GM19467 (cell line): ENCODE data around the gene CRIP3.
"Not testable (repeated sequence)": the region's sequence is repeated elsewhere in the genome, so short reads cannot be mapped to it uniquely, and the experiment has no call there.

Source experiments
- ATAC-seq: cut with Tn5 transposase; IDR thresholded peaks from one replicate; pipeline ENCODE4 v1.9.1; 2021; ENCODE audit warnings: mild to moderate bottlenecking, moderate library complexity; ENCODE audit not compliant: unreplicated experiment

CRIP3 gene

DNA sequence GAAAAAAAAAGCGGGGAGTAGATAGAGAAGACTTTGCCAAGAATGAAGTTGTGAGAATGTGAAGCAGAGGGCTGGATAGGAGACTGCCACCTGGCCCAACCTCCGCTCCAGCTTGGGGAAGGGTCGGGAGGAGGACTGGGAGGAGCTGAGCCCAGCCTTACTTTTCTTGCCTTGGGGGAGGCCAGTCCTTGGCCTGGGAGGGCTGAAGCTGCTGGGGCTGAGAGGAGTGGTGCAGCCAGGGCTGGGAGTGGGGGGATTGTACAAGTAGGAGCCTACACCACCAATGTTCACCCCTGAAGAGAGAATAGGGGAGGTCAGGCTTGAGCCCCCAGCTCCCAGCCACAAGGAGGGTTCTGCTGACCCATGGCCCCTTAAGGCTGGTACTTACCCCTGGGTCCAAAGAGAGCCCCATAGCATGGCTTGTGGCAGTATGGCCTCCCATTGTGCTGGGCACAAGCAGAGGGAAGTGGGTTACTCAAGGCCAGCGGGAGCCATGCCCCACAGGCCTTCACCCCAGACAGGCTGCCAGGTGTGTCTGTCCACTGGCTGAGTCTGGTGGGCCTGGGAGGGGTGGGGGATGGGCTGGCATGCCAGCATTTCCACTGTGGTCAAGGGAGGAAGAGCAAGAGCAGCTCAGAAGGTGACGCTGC lies 1.1 kb downstream of the CRIP3 start:
- ATAC-seq = no peak

DNA sequence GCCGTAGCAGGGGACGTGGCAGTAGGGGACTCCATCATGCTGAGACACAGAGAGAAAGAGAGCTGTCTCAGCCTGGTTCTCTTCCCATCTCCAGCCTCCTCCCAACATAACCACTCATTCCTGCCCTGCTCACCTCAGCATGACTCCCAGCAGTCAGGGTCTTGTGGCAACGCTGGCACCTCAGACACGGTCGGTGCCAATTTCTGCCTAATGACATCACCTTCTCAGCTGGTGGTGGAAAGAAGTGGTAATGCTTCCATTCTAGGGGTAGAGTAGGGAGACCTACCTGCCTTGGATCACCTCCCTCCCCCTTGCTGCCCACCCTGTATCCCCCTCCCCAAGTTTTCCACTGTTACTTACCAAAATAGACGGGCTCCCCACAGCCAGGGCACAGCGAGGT lies 2.5 kb downstream of the CRIP3 start:
- ATAC-seq = no peak

DNA sequence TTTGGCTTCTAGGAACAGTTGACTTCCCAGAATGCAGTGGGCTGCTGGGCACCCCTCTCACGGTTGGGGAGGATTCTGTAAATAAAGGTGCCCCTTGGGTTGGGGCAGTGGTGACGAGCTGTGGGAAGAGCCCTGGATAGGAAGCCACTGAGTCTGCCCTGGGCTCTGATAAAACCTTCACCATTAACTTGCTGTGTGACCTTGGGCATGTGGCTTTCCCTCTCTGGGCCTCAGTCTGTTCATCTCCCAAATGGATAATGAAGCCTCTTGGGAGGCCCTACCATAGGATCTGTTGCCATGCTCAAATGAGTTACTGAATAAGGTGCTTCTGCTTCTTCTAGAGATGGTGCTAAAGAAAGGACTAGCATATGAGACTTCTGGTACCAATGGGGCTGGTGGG lies 3.7 kb downstream of the CRIP3 start:
- ATAC-seq = no peak

DNA sequence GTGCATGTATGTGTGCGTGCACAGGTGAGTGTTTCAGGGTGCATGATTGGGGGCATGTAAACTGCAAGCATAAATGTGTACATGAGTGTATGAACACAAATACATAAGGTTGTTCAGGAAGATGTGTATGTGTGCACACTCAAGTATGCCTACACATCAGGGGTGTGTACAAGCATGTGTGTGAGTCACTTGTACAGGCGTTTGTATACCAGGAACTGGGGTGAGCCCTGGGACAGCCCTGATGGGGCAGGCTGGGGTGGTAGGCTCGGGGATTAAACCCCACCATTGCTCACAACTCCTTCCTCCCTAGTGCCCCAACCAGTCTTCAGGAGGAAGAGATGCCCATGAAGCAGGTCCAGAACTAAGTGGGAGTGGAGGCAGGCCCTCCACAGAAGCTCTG lies 4.3 kb downstream of the CRIP3 start:
- ATAC-seq = no peak

DNA sequence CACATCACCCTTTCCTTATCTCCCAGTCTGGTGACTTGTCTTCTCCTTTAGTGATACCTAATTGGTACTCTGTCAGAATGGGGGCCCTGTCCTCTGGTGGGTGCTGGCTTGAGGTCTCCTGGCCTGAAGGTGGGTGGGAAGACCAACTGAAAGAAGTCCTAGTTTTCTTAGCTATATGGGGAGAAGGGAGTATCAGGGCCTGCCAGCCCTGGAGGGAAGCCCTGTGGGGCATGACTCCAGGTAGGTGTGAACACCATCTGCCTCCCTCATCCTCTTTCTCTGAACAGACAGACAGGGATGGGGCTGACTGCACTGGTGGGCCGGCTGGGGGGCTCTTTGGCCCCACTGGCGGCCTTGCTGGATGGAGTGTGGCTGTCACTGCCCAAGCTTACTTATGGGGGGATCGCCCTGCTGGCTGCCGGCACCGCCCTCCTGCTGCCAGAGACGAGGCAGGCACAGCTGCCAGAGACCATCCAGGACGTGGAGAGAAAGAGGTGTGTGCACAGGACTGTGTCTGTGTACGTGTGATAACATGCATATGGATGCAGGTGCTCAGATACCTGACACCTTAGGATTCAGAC lies 4.8 kb downstream of the CRIP3 start:
- no peak for ATAC-seq

DNA sequence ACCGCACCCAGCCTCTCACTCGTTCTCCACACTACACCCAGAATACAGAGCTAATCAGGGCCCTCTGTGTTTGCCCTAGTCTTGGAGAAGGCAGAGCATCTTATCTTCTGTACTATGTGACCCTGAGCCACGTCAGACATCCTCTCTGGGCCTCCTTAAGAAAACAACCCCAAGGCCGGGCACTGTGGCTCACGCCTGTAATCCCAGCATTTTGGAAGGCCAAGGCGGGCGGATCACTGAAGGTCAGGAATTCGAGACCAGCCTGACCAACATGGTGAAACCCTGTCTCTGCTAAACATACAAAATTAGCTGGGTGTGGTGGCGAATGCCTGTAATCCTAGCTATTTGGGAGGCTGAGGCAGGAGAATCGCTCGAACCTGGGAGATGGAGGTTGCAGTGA lies 5.6 kb downstream of the CRIP3 start:
- not testable (repeated sequence) for ATAC-seq

DNA sequence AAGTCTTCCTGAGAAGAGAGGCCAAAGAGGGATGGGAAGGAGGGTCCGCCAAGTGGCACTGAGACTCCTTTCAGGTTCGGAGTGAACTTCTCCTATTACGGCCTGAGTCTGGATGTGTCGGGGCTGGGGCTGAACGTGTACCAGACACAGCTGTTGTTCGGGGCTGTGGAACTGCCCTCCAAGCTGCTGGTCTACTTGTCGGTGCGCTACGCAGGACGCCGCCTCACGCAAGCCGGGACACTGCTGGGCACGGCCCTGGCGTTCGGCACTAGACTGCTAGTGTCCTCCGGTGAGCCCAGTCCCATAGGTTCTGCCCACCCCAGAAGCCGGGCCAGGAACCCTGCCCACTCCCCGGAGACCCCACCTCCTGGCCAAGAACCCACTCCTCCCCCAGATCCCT lies 6.5 kb downstream of the CRIP3 start:
- ATAC-seq = no peak

DNA sequence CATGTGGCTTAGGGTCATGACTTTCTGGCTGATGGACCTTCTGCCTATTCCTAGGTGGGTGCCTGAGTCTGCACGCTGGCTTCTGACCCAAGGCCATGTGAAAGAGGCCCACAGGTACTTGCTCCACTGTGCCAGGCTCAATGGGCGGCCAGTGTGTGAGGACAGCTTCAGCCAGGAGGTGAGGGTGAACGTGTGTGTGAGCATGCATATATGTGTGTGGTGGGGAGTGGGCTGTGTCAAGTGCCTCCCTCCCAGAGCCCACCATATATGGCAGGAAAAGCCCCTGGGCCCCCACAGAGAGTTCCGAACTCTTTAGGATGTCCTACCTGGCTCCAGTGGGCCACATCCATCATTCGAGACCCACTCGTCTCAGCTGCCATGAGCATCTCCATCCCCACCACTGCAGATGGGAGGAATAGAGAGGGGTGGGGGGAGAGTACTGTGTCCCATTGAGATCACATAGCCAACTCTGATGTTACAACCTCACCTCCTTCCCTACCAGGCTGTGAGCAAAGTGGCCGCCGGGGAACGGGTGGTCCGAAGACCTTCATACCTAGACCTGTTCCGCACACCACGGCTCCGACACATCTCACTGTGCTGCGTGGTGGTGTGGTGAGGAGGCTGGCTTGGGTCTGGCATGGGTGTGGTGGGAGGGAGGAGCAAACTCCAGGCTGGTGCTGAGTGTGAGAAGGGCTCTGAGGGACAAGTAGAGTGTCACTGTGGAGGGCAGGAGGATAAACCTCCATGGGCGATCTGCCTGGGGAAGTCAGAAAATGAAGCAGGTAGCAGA lies 7.3 kb downstream of the CRIP3 start:
- ATAC-seq = no peak

DNA sequence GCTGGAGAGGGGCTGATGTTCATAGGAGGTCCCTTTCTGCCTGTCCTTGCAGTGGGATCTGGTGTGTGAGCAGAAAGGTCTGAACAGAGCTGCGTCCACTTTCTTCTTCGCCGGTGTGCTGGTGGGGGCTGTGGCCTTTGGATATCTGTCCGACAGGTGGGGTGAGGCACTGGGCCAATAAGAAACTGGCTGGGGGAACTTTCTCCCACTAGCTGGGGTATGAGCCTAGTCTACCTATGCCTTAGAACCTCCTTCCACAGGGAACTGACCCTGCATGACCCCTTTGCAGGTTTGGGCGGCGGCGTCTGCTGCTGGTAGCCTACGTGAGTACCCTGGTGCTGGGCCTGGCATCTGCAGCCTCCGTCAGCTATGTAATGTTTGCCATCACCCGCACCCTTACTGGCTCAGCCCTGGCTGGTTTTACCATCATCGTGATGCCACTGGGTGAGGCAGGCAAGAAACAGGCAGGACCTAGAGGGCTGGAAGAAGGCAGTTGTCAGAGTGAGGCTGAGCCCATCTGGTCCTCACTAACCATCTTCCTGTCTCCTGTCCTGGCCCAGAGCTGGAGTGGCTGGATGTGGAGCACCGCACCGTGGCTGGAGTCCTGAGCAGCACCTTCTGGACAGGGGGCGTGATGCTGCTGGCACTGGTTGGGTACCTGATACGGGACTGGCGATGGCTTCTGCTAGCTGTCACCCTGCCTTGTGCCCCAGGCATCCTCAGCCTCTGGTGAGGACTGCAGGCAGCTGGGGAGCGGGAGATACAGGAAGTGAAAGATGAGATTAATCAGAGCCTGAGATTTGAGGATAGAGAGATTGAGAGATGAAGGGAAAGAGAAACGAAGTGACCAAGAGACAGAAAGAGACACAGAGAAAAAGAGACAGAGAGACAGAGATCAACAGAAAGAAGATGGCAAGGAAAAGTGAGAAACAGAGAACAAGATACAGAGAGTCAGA lies 9.0 kb downstream of the CRIP3 start:
- no peak for ATAC-seq

DNA sequence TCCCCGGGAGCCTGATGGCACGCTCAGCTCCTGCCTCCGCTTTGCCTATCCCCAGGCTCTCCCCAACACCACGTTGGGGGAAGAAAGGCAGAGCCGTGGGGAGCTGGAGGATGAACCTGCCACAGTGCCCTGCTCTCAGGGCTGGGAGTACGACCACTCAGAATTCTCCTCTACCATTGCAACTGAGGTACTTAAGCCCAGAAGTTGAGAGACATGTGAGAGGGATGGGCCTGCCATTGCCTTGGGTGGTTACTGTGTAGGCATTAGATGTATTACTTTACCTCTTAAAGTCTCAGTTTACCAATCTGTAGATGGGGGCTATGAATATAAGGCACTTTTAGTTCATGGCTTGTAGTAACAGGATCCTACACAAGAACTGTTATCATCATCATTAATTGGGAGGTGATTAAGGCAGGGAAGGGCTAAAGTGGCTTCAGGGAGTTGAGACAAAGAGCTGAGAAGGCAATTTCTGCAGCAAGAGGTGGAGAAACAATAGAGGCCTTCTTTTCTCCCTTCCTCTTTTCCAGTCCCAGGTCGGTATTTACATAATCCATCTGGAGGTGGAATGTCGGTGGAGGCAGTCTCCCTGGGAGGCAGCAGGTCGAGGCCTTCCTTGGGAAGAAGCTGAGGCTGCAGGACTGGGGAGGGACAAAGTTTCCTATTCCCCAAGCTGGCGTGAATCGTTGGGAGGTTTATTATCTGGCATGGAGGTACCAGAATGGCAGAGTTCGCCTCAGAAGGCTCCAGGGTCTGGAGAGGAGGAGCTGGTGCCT lies 9.9 kb downstream of the CRIP3 start:
- no peak for ATAC-seq

DNA sequence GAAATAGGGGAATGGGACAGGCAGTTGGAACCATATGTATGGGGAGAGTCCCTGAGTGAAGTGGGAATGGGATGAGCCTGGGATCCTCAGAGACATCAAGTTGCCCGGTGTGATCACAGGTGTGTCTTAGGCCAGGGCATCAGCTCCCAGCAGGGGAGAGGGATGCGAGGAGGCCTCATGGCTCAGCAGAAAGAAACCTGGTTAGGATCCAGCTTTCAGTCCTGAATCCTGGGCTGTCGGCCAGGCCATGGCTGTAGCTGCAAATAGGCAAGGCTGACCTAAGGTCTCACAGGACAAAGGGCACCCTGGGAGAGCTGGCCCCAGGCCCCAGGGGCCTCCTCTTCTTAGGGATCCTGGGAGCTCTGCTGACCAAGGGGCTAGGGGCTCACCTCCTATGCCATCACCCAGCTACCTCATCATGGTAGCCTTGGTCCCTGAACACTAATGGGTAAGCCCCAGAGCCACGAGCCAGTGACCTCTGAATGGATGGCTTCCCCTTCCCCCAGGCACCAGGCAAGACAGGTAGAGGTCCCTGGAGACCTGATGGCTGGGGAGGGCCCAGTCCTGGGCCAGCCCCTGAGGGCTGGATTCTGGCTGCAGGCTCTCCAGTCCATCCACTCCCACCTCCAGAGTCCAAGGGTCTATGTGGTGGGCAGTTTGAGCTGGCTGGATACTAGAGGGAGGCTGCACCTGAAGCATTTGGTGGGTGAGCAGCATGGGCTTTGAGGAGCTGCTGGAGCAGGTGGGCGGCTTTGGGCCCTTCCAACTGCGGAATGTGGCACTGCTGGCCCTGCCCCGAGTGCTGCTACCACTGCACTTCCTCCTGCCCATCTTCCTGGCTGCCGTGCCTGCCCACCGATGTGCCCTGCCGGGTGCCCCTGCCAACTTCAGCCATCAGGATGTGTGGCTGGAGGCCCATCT lies 10.7 kb downstream of the CRIP3 start, which contains the start of gene SLC22A7:
Gene SLC22A7, plus strand, starts transcription at position 617 of the 921 bp plus-strand sequence. Its CDS starts 99 bp downstream, at position 716.
- ATAC-seq = no peak

DNA sequence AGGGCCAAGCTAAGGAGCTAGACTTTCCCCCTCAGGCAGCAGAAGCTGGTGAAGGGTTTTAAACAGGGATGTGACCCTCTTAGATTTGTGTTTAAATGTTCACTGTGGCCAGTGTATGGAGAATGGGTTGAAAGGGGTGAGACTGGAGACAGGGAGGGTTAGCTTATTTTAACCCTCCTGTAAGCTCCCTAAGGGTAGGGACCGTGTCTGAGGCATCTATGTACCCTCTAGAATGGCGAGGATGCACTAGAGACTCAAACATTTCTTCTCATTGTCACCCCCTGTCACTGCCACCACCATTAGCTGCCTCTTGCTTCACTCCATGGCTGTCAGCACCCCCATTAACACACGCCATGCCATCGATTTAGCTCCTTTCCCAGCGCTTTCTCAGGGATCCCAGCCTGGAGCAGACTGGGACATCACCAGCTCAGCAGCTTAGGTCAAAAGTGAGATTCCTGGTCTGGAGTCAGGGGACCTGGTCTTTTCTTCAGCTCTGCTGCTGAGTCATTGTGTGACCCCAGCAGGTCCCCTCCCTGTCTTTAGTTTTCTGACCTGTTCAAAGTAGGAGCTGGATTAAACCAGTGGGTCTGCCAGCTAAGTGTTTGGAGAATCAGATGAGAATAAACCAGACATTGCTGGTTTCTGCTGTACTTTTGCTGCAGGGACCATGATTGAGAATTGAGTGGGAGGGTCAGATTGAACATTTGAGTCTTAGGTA lies 11.7 kb downstream of the CRIP3 start:
- ATAC-seq = no peak

DNA sequence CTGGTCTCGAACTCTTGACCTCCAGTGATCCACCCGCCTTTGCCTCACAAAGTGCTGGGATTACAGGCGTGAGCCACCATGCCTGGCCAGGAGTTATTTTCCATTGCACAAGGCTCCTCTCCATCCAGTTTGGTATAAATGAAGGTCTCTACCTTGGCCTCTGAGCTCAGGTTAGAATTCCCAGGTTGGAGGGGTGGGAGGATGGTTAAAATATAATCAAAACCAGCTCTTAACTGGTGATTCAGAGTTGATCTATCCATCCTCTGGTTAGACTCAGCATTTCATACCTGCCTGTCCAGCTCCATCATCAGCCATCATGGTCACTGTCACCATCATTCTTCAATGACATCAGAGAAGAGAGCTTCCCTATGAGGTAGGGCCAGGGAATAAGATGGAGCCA lies 13.2 kb downstream of the CRIP3 start:
- no peak for ATAC-seq

DNA sequence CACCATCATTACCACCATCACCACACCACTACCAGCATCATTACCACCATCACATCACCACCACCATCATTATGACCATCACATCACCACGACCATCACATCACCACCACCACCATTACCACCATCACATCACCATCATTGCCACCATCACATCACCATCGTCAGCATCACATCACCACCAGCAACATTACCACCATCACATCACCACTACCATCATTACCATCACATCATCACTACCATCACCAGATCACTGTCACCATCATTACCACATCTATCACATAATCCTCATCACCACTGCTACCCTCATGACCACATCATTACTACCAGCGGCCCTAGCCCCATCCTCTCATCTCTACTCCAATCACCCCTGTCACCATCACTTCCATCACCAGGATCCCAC lies 14.1 kb downstream of the CRIP3 start:
- no peak for ATAC-seq

DNA sequence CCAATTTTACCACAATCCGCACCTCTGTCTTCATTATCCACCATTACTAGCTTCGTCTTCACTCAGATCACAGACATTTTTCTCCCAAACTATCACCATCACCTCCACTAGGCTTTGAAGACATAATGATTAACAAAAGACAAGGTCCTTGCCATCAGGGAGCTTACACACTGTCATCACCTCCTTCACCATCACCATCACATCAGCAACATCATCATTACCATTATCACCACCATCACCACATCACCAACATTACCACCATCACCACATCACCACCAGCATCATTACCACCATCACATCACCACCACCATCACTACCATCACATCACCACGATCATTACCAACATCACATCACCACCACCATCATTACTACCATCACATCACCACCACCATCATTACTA lies 14.9 kb downstream of the CRIP3 start:
- no peak for ATAC-seq

DNA sequence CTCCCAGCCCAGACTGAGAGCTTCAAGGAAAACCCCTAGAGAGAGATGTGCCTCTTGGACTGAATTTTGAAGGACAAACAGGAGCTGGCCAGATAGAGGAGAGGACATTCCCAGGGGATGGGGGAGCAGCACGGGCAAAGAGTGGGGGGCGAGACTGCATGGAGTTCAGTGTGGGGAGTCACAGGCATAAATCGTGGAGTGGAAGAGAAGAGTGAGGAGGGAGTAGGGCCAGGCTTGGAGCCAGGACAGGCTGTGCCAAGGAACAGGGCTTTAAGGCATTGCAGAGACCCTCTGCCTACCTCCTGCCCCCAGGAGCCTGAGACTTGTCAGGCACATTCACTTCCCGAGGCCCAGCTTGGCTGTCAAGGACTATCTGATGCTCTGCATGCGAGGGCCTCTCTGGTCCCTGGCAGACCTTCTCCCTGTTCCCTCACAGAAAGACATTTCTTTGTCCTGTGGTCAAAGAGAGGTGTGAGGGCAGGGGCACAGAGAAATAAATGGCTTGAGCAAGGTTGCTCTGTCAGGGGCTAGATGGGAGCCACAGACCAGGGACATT lies 15.8 kb downstream of the CRIP3 start:
- ATAC-seq = no peak

DNA sequence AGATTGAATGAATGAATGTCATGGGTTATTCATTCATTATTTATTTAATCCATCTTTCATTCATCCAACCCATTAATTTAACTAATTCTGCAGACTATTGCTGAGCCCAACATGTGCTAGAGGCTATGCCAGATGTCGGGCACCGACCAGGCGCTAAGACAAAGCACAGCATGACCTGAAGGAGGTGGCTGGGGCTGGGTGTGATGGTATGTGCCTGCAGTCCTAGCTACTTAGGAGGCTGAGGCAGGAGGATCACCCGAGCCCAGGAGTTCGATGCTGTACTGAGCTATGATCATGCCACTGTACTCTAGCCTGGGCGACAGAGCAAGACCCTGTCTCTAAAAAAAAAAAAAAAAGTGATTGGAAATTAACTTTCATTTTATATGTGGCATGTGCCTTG lies 16.3 kb downstream of the CRIP3 start:
- no peak for ATAC-seq

DNA sequence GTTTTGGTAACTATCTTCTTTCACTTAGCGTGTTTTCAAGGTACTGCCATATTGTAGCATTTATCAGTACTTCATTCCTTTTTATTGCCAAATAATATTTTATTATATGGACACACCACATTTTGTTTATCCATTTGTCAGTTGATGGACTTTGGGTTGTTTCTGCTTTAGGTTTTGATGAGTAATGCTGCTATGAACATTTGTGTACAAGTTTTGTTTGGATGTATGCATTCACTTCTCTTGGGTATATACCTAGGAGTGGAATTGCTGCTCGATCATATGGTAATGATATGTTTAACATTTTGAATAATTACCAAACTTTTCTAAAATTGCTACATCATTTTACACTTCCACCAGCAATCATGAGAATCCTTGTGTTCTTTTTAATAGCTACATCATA lies 16.9 kb downstream of the CRIP3 start:
- ATAC-seq = no peak
